ENCODE measurements around the gene NSMF. TPM values are rescaled to one million over a fixed set of nuclear protein-coding genes. Genes with fewer than 3 reads are reported as not detected.

The NSMF gene
- total RNA-seq, 4 donors from 2014 or later, result 219 to 297 (median 270) TPM

- no peaks in the 10 kb centered on the region for H3K9me3 ChIP-seq
- H3K27me3 ChIP-seq, result peaks cover 0 to 4% of the 10 kb centered on the region in 2 donors
- DNase-seq (ENCODE audit: low spot score in 2 of 2), result no peak
- H3K4me1 ChIP-seq, result peaks cover 0 to 38% (median 29%) of the 10 kb centered on the region in 4 donors
- H3K27ac ChIP-seq, result no peak overlapping the region
- no peak overlapping the region for H3K4me3 ChIP-seq
- WGBS, 2 donors, result 92 to 96% methylated on average over 9 to 24 of the region's 24 CpGs
- no peak for TF ChIP-seq EP300 (IDR thresholded peaks at IDR 0.05)
- no peak for TF ChIP-seq CTCF (IDR thresholded peaks at IDR 0.05)
- TF ChIP-seq POLR2A (IDR thresholded peaks at IDR 0.05), result no peak
- no peaks in the 10 kb centered on the region for H3K36me3 ChIP-seq
Measured at GRCh38 chr9:137408651-137409405, 50.3 kb downstream of the NSMF start.

GRCh38 chr9:137407590-137408300 is 51.4 kb downstream of the NSMF start:
- peaks cover 0 to 4% of the 10 kb centered on the region in 2 donors for H3K27me3 ChIP-seq
- WGBS, 2 donors, result 37 to 43% methylated on average over 27 to 28 of the region's 31 CpGs
- peak overlapping the region; percentile 22 to 47 (median 40) for H3K4me3 ChIP-seq
- H3K27ac ChIP-seq, result peak overlapping the region in 2 of 4 donors; percentile 36 to 77
- peaks cover 0 to 2% (median 0%) of the 10 kb centered on the region in 3 donors for H3K36me3 ChIP-seq
- TF ChIP-seq CTCF (IDR thresholded peaks at IDR 0.05) (no peak), EP300 (IDR thresholded peaks at IDR 0.05) (no peak), POLR2A (IDR thresholded peaks at IDR 0.05) (no peak)
- H3K4me1 ChIP-seq, result peaks cover 0 to 38% (median 29%) of the 10 kb centered on the region in 4 donors
- peak; percentile 37 to 54 for DNase-seq (ENCODE audit: low spot score in 2 of 2)
- no peaks in the 10 kb centered on the region for H3K9me3 ChIP-seq

- 1 to 3% methylated on average over 41 to 43 of the region's 63 CpGs for WGBS, 2 donors
- DNase-seq (ENCODE audit: low spot score in 2 of 2), result no peak
- no peak for TF ChIP-seq POLR2A (IDR thresholded peaks at IDR 0.05)
- TF ChIP-seq CTCF (IDR thresholded peaks at IDR 0.05), result peak; percentile 48 to 91 (median 70)
- Histone ChIP-seq H3K27me3 (peaks cover 0 to 4% of the 10 kb centered on the region in 2 donors), H3K9me3 (no peaks in the 10 kb centered on the region), H3K4me1 (peaks cover 0 to 34% (median 28%) of the 10 kb centered on the region in 4 donors), H3K36me3 (peaks cover 0 to 2% (median 0%) of the 10 kb centered on the region in 3 donors), H3K27ac (peak overlapping the region in 2 of 4 donors; percentile 36 to 77), H3K4me3 (peak overlapping the region; percentile 22 to 47 (median 40))
Measured at GRCh38 chr9:137406876-137407589, 52.1 kb downstream of the NSMF start.

GRCh38 chr9:137406085-137406760 is 52.9 kb downstream of the NSMF start:
- H3K4me3 ChIP-seq, result peak overlapping the region; percentile 22 to 47 (median 40)
- H3K27me3 ChIP-seq, result peaks cover 0 to 4% of the 10 kb centered on the region in 2 donors
- H3K9me3 ChIP-seq, result no peaks in the 10 kb centered on the region
- H3K4me1 ChIP-seq, result peaks cover 0 to 25% (median 21%) of the 10 kb centered on the region in 4 donors
- WGBS, 2 donors, result 47 to 54% methylated on average over 18 to 20 of the region's 20 CpGs
- H3K36me3 ChIP-seq, result peaks cover 0 to 2% (median 0%) of the 10 kb centered on the region in 3 donors
- peak overlapping the region in 1 of 4 donors; percentile 77 for H3K27ac ChIP-seq
- DNase-seq (ENCODE audit: low spot score in 2 of 2), result no peak
- TF ChIP-seq CTCF (IDR thresholded peaks at IDR 0.05) (no peak), EP300 (IDR thresholded peaks at IDR 0.05) (no peak), POLR2A (IDR thresholded peaks at IDR 0.05) (no peak)
